ENCODE measurements around the gene DHRS11.

DNA sequence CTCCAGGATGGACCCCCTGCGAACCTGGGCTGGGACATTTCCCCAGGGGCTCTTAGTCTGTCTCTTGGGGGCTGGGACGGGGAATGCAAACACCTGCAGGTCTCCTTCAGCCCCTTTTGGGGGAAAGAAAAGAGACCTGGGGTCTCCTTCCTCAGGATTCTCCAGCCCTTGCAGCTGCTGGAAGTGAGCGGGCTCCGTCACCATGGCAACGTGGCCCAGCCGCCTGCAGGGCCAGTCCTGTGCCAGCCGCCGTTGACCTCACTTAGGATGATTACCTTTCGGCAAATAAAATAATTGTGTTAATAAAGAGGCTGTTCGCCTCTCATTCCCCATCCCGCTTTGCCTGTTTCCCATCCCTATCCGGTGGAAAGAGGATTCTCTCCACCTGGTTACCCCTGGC is 35.4 kb downstream of the DHRS11 start:
- TF ChIP-seq E2F1 (CRISPR knock-in tag; IDR thresholded peaks at IDR 0.05), result no peak
- no peak for TF ChIP-seq FOXJ3 (CRISPR knock-in tag; IDR thresholded peaks at IDR 0.05; ENCODE audit: borderline replicate concordance)
- no peak for TF ChIP-seq MXD4 (CRISPR knock-in tag; IDR thresholded peaks at IDR 0.05; ENCODE audit: borderline replicate concordance)
- TF ChIP-seq, protein P1, sequence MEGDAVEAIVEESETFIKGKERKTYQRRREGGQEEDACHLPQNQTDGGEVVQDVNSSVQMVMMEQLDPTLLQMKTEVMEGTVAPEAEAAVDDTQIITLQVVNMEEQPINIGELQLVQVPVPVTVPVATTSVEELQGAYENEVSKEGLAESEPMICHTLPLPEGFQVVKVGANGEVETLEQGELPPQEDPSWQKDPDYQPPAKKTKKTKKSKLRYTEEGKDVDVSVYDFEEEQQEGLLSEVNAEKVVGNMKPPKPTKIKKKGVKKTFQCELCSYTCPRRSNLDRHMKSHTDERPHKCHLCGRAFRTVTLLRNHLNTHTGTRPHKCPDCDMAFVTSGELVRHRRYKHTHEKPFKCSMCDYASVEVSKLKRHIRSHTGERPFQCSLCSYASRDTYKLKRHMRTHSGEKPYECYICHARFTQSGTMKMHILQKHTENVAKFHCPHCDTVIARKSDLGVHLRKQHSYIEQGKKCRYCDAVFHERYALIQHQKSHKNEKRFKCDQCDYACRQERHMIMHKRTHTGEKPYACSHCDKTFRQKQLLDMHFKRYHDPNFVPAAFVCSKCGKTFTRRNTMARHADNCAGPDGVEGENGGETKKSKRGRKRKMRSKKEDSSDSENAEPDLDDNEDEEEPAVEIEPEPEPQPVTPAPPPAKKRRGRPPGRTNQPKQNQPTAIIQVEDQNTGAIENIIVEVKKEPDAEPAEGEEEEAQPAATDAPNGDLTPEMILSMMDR (IDR thresholded peaks at IDR 0.05), result no peak
- TF ChIP-seq ESRRA (CRISPR knock-in tag; IDR thresholded peaks at IDR 0.05; ENCODE audit: borderline replicate concordance), result no peak
- no peak for TF ChIP-seq E2F4 (CRISPR knock-in tag; IDR thresholded peaks at IDR 0.05; ENCODE audit: borderline replicate concordance, low read depth)
- no peak for TF ChIP-seq NFE2L1 (CRISPR knock-in tag; IDR thresholded peaks at IDR 0.05)
- no peak for TF ChIP-seq NFYB (CRISPR knock-in tag; conservative IDR thresholded peaks at IDR 0.05; ENCODE audit: low read depth)
- TF ChIP-seq, protein P2, sequence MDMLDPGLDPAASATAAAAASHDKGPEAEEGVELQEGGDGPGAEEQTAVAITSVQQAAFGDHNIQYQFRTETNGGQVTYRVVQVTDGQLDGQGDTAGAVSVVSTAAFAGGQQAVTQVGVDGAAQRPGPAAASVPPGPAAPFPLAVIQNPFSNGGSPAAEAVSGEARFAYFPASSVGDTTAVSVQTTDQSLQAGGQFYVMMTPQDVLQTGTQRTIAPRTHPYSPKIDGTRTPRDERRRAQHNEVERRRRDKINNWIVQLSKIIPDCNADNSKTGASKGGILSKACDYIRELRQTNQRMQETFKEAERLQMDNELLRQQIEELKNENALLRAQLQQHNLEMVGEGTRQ (CRISPR knock-in tag; IDR thresholded peaks at IDR 0.05), result no peak
- no peak for TF ChIP-seq CREM (CRISPR knock-in tag; IDR thresholded peaks at IDR 0.05)
- no peak for TF ChIP-seq NR2C2 (CRISPR knock-in tag; IDR thresholded peaks at IDR 0.05)

Data from WTC11 (cell line).